ENCODE results near the gene IL17REL. TPM values are rescaled to one million over a fixed set of nuclear protein-coding genes. Genes with fewer than 3 reads are reported as not detected.

IL17REL gene
- total and polyA plus RNA-seq, 2 of the 13 experiments (the other 11 are each of a cell fraction or from before 2014, with no cell fraction given), result not detected

GRCh38 chr22:49971232-49972162 is 41.1 kb downstream of the IL17REL start (continued):
- TF ChIP-seq MLX (CRISPR knock-in tag; IDR thresholded peaks at IDR 0.05) (no peak), CENPBD1 (CRISPR knock-in tag; IDR thresholded peaks at IDR 0.05; ENCODE audit: borderline replicate concordance, low read depth) (no peak), ZBTB37 (CRISPR knock-in tag; IDR thresholded peaks at IDR 0.05) (no peak), IKZF1 (IDR thresholded peaks at IDR 0.05) (no peak), SMAD9 (CRISPR knock-in tag; IDR thresholded peaks at IDR 0.05) (no peak), CEBPG (CRISPR knock-in tag; IDR thresholded peaks at IDR 0.05) (no peak), ZNF225 (CRISPR knock-in tag; IDR thresholded peaks at IDR 0.05) (no peak), HDAC1 (CRISPR knock-in tag; IDR thresholded peaks at IDR 0.05) (no peak), THYN1 (CRISPR knock-in tag; IDR thresholded peaks at IDR 0.05; ENCODE audit: borderline replicate concordance, low read depth) (no peak), ZNF850 (CRISPR knock-in tag; conservative IDR thresholded peaks at IDR 0.05) (no peak), ZBTB39 (CRISPR knock-in tag; IDR thresholded peaks at IDR 0.05) (no peak), NFRKB (IDR thresholded peaks at IDR 0.05) (no peak), ARNTL (CRISPR knock-in tag; IDR thresholded peaks at IDR 0.05) (no peak), ZNF275 (CRISPR knock-in tag; IDR thresholded peaks at IDR 0.05; ENCODE audit: borderline replicate concordance) (no peak), ATF3 (CRISPR knock-in tag; IDR thresholded peaks at IDR 0.05) (no peak), NAIF1 (CRISPR knock-in tag; IDR thresholded peaks at IDR 0.05; ENCODE audit: borderline replicate concordance) (no peak; the same call in 1 of the 2 replicates), SPEN (CRISPR knock-in tag; IDR thresholded peaks at IDR 0.05; ENCODE audit: low read depth) (no peak; the same call in 1 of the 2 replicates), DBP (CRISPR knock-in tag; IDR thresholded peaks at IDR 0.05; ENCODE audit: not compliant biosample characterization) (no peak), JUN (CRISPR knock-in tag; IDR thresholded peaks at IDR 0.05) (no peak), HOMEZ (CRISPR knock-in tag; IDR thresholded peaks at IDR 0.05; ENCODE audit: low read depth) (no peak), ZNF605 (CRISPR knock-in tag; IDR thresholded peaks at IDR 0.05) (no peak)

Data from HepG2 (cell line).